Loucy (cell line): ENCODE measurements around the gene HOXB8.

ENCODE experiments used
- CTCF ChIP-seq: fragments of 200-600 bp; sonication (generic); conservative IDR thresholded peaks from 2 replicates; pipeline ENCODE4 v1.5.1; 2014; ENCODE audit warnings: mild to moderate bottlenecking, antibody characterized with exemption, low read length
- EZH2phosphoT487 ChIP-seq: fragments of 200-600 bp; IDR thresholded peaks from 2 replicates; pipeline ENCODE4 v1.6.1; 2018; ENCODE audit warnings: antibody characterized with exemption, mild to moderate bottlenecking, moderate library complexity, borderline replicate concordance

DNA sequence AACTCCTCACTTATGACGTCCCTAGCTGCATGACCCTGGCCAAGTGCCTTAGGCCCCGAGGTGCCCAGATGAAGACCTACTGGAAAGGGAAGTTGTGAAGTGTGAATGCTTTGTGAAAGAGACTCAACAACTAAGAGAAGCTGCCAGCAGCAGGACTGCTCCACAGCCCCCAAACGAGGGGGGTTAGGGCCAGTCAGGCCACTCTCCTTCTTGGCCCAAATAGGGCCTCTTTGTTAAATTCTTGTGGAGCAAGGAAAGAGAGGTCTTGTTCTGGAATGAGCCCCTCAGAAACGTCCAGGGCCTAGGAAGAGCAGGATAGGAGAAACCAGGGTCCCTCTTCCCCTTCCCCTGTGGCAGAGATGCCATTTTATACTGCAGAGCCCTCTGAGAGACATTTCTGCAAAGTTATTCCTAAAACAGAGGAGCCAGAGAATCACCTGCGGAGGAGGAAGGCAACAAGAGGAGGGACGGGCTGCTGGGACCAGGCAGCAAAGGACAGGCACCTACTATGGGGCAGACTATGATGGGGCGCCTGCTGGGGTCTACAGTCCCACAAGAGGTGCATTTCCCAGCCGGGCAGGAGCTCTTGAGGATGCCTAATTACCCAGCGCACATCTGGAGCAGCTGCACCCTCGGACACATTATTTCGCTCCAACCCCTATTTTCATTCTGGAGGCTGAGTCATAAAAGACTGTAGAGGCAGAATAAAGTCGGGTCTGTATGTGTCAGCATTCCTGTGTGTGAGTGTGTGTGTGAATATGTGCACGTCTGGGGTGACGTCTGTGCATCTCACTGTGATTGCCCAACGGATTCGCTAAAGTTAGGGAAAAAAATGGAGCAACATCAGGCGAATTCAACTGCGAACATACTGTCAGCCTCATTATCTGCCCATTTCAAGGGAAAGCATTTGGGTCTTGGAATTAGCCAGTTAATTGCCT, 22.5 kb upstream of the HOXB8 start:
- TF ChIP-seq CTCF (no peak), EZH2phosphoT487 (no peak)
